ENCODE data around the gene LRRC10. TPM values are rescaled to one million over a fixed set of nuclear protein-coding genes. Genes with fewer than 3 reads are reported as not detected.

LRRC10 gene
- total and polyA plus RNA-seq, 10 of the 15 experiments (the other 5 are each of a cell fraction or from before 2014, with no cell fraction given) = not detected

DNA sequence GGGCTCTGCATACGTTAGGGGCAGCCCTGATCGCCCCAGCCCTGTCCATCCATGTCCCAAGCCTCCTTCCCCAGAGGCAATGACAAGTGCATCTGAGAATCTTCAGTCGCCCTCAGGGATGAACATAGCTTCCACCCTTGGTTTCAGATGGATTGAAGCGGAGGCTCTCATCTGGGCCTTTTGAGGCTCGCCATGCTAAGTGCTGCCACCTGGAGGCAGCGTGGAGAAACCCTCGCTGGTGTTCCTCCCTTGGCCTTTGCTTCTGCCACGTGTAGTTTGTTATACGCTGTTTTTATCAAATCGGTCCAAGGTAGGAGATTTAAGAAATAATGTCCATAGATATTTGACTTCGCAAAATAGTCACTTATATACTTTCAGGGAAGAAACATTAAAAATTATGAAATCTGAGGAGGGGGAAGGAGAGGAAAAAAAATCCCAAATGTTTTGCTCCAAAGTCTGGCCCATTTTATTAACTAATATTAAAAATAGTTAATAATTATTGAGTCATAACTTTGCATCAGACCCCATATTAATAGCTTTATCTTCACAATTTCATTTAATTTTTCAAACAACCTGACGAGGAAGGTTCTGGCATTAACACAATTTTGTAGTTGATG lies 28.8 kb upstream of the LRRC10 start:
- DNase-seq (ENCODE audit: low read depth, low spot score) (peak; percentile 15), FAIRE-seq (peak; percentile 94), ATAC-seq (peak; percentile 96)
- H3K27ac ChIP-seq (ENCODE audit: control insufficient read depth, insufficient read depth) = no peak overlapping the region
- ChIA-PET SMC1A (ENCODE audit: uncharacterized antibody, unreplicated experiment) (interaction anchor here (0.8 to 2.7 kb wide), 14 partner anchors 9 to 483 kb away, joined by 3 to 41 read pairs (median 4); no protein-coding TSS in a partner anchor), CTCF (interaction anchor here (0.6 to 6.6 kb wide), 40 partner anchors 9 to 1090 kb away, joined by 3 to 93 read pairs (median 4); partner anchors contain the start of gene LRRC10), RAD21 (ENCODE audit: unreplicated experiment) (interaction anchor here (0.6 to 4.1 kb wide), 5 partner anchors 11 to 306 kb away, joined by 3 to 44 read pairs (median 5); no protein-coding TSS in a partner anchor), POLR2A (interaction anchor here (1.1 kb wide), 1 partner anchor 281 kb away, joined by 3 read pairs; no protein-coding TSS in a partner anchor)
- WGBS (ENCODE audit: insufficient coverage, insufficient replicate concordance, low lambda C conversion rate, missing lambda C conversion rate) = 15% methylated on average over 12 of the region's 12 CpGs
- H4K20me1 ChIP-seq (ENCODE audit: control insufficient read depth, insufficient read depth) = no peaks in the 10 kb centered on the region
- no peaks in the 10 kb centered on the region for H3K9me3 ChIP-seq (replicated peaks; ENCODE audit: control insufficient read depth, insufficient read depth, low read length)
- intact Hi-C loops (cut with micrococcal nuclease; ENCODE audit: unreplicated experiment) = loop anchor here (1.0 to 2.0 kb wide), 3 partner anchors 282 to 485 kb away; no protein-coding TSS in a partner anchor
- H3K36me3 ChIP-seq (ENCODE audit: control insufficient read depth in 2 of 2, insufficient read depth in 2 of 2, low read length in 1 of 2) = no peaks in the 10 kb centered on the region
- H3K4me3 ChIP-seq = no peak overlapping the region
- no peak overlapping the region for H3K4me2 ChIP-seq (ENCODE audit: control insufficient read depth, insufficient read depth)
- H3K4me1 ChIP-seq (ENCODE audit: control insufficient read depth, insufficient read depth, low read length) = no peaks in the 10 kb centered on the region
- in situ Hi-C loops (cut with MboI) = loop anchor here (5.0 to 10.0 kb wide), 2 partner anchors 282 to 495 kb away; partner anchors contain the start of gene YEATS4
- no TSS peak for BruUV-seq (replicated peaks)
- no peak overlapping the region for H2AFZ ChIP-seq (ENCODE audit: control insufficient read depth, low read depth, low read length)
- H3K79me2 ChIP-seq (ENCODE audit: control insufficient read depth, insufficient read depth, low read length) = no peaks in the 10 kb centered on the region
- H3K27me3 ChIP-seq (replicated peaks in 1 of 2; ENCODE audit: control insufficient read depth in 2 of 2, insufficient read depth in 2 of 2, low read length in 1 of 2) = no peaks in the 10 kb centered on the region
- H3K9ac ChIP-seq (ENCODE audit: control insufficient read depth, insufficient read depth, low read length) = no peak overlapping the region
- TF ChIP-seq, protein P1, sequence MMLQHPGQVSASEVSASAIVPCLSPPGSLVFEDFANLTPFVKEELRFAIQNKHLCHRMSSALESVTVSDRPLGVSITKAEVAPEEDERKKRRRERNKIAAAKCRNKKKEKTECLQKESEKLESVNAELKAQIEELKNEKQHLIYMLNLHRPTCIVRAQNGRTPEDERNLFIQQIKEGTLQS (IDR thresholded peaks at IDR 0.05; ENCODE audit: borderline replicate concordance, extremely low read depth, low read depth, low read length) = no peak
- no peak for TF ChIP-seq IKZF2 (IDR thresholded peaks at IDR 0.05)
- TF ChIP-seq RCOR1 (conservative IDR thresholded peaks at IDR 0.05; ENCODE audit: low read depth, low read length) = no peak
- TF ChIP-seq PAX8 (IDR thresholded peaks at IDR 0.05) = no peak
- TF ChIP-seq ZZZ3 (IDR thresholded peaks at IDR 0.05; ENCODE audit: control insufficient read depth, insufficient read length, low read depth) = no peak
- TF ChIP-seq, protein P2, sequence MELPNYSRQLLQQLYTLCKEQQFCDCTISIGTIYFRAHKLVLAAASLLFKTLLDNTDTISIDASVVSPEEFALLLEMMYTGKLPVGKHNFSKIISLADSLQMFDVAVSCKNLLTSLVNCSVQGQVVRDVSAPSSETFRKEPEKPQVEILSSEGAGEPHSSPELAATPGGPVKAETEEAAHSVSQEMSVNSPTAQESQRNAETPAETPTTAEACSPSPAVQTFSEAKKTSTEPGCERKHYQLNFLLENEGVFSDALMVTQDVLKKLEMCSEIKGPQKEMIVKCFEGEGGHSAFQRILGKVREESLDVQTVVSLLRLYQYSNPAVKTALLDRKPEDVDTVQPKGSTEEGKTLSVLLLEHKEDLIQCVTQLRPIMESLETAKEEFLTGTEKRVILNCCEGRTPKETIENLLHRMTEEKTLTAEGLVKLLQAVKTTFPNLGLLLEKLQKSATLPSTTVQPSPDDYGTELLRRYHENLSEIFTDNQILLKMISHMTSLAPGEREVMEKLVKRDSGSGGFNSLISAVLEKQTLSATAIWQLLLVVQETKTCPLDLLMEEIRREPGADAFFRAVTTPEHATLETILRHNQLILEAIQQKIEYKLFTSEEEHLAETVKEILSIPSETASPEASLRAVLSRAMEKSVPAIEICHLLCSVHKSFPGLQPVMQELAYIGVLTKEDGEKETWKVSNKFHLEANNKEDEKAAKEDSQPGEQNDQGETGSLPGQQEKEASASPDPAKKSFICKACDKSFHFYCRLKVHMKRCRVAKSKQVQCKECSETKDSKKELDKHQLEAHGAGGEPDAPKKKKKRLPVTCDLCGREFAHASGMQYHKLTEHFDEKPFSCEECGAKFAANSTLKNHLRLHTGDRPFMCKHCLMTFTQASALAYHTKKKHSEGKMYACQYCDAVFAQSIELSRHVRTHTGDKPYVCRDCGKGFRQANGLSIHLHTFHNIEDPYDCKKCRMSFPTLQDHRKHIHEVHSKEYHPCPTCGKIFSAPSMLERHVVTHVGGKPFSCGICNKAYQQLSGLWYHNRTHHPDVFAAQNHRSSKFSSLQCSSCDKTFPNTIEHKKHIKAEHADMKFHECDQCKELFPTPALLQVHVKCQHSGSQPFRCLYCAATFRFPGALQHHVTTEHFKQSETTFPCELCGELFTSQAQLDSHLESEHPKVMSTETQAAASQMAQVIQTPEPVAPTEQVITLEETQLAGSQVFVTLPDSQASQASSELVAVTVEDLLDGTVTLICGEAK (IDR thresholded peaks at IDR 0.05; ENCODE audit: borderline replicate concordance) = no peak
- TF ChIP-seq BCL11A (IDR thresholded peaks at IDR 0.05; ENCODE audit: low read depth, low read length) = no peak
- no peak for TF ChIP-seq MTA2 (IDR thresholded peaks at IDR 0.05; ENCODE audit: low read depth)
- no peak for TF ChIP-seq MTA3 (IDR thresholded peaks at IDR 0.05; ENCODE audit: borderline replicate concordance, low read length)
- no peak for TF ChIP-seq EED (IDR thresholded peaks at IDR 0.05; ENCODE audit: low read depth)
- no peak for TF ChIP-seq JUNB (IDR thresholded peaks at IDR 0.05)
- no peak for TF ChIP-seq PAX5 (IDR thresholded peaks at IDR 0.05; ENCODE audit: borderline replicate concordance, low read depth, low read length)
- TF ChIP-seq, protein P3, sequence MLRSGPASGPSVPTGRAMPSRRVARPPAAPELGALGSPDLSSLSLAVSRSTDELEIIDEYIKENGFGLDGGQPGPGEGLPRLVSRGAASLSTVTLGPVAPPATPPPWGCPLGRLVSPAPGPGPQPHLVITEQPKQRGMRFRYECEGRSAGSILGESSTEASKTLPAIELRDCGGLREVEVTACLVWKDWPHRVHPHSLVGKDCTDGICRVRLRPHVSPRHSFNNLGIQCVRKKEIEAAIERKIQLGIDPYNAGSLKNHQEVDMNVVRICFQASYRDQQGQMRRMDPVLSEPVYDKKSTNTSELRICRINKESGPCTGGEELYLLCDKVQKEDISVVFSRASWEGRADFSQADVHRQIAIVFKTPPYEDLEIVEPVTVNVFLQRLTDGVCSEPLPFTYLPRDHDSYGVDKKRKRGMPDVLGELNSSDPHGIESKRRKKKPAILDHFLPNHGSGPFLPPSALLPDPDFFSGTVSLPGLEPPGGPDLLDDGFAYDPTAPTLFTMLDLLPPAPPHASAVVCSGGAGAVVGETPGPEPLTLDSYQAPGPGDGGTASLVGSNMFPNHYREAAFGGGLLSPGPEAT (IDR thresholded peaks at IDR 0.05; ENCODE audit: low read depth) = no peak
- TF ChIP-seq, protein P4, sequence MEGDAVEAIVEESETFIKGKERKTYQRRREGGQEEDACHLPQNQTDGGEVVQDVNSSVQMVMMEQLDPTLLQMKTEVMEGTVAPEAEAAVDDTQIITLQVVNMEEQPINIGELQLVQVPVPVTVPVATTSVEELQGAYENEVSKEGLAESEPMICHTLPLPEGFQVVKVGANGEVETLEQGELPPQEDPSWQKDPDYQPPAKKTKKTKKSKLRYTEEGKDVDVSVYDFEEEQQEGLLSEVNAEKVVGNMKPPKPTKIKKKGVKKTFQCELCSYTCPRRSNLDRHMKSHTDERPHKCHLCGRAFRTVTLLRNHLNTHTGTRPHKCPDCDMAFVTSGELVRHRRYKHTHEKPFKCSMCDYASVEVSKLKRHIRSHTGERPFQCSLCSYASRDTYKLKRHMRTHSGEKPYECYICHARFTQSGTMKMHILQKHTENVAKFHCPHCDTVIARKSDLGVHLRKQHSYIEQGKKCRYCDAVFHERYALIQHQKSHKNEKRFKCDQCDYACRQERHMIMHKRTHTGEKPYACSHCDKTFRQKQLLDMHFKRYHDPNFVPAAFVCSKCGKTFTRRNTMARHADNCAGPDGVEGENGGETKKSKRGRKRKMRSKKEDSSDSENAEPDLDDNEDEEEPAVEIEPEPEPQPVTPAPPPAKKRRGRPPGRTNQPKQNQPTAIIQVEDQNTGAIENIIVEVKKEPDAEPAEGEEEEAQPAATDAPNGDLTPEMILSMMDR (IDR thresholded peaks at IDR 0.05 in 2 of 3, conservative IDR thresholded peaks at IDR 0.05 in 1 of 3; ENCODE audit: control insufficient read depth in 2 of 3, extremely low read depth in 1 of 3, insufficient read depth in 1 of 3, low read depth in 3 of 3, low read length in 3 of 3) = peak; percentile 82 to 90 (median 87)

All from GM12878 (cell line).